Measurements from ENCODE around the gene GRAP.
"Not testable (repeated sequence)": the region's sequence is repeated elsewhere in the genome, so short reads cannot be mapped to it uniquely, and the experiment has no call there.

- TF ChIP-seq EZH2 (IDR thresholded peaks at IDR 0.05); POLR2AphosphoS5 (IDR thresholded peaks at IDR 0.05; ENCODE audit: borderline replicate concordance, low read depth, low read length): not testable (repeated sequence)
These were observed 10.6 kb downstream of the GRAP start for GRCh38 chr17:19036186-19036585.

Measured in SK-N-MC (cell line).